BE2C (cell line): Measurements from ENCODE around the gene PTH2.
"Not testable (repeated sequence)": the region's sequence is repeated elsewhere in the genome, so short reads cannot be mapped to it uniquely, and the experiment has no call there.

Experiments
- DNase-seq: peaks from one replicate; pipeline ENCODE4 v3.0.0-alpha.2; 2020
- H3K27me3 ChIP-seq: fragments of 250-450 bp; sonication (Bioruptor Pico); 2 replicates; pipeline ENCODE4 v1.5.1; 2020; ENCODE audit warnings: mild to moderate bottlenecking
- H3K36me3 ChIP-seq: fragments of 250-450 bp; sonication (Bioruptor Pico); 2 replicates; pipeline ENCODE4 v1.5.1; 2020; ENCODE audit warnings: mild to moderate bottlenecking
- H3K4me1 ChIP-seq: fragments of 250-450 bp; sonication (Bioruptor Pico); 2 replicates; pipeline ENCODE4 v1.5.1; 2020
- H3K4me3 ChIP-seq: 2 replicates; pipeline ENCODE4 v1.5.1; 2011; ENCODE audit warnings: low read depth, low read length
- H3K9me3 ChIP-seq: fragments of 250-450 bp; sonication (Bioruptor Pico); 2 replicates; pipeline ENCODE4 v1.5.1; 2020
- CTCF ChIP-seq: IDR thresholded peaks from 2 replicates; pipeline ENCODE4 v1.5.1; 2012; ENCODE audit warnings: mild to moderate bottlenecking, low read depth, low read length

Gene PTH2

GRCh38 chr19:49468199-49468598, 45.0 kb upstream of the PTH2 start:
- Histone ChIP-seq H3K27me3 (no peaks in the 10 kb centered on the region), H3K36me3 (no peaks in the 10 kb centered on the region; the same call in 1 of the 2 replicates), H3K4me3 (no peak overlapping the region), H3K9me3 (no peaks in the 10 kb centered on the region), H3K4me1 (no peaks in the 10 kb centered on the region)
- DNase-seq, result no peak
- no peak for TF ChIP-seq CTCF

DNA sequence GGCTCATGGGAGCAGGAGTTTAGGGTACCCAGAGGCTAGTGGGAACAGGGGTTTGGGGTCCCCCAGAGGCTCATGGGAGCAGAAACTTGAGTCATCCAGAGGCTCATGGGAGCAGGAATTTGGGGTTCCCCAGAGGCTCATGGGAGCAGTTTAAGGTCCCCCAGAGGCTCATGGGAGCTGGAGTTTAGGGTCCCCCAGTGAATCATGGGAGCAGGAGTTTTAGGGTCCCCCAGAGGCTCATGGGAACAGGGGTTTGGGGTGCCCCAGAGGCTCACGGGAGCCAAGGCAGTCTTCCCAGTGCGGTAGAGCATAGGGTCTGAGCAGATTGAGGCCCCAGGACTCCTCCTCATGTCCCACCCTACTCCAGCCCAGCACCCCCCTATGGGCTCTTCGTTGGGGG, 42.1 kb upstream of the PTH2 start:
- H3K36me3 ChIP-seq, result peaks cover 3% of the 10 kb centered on the region; the same call in 1 of the 2 replicates
- H3K27me3 ChIP-seq, result no peaks in the 10 kb centered on the region
- H3K4me1 ChIP-seq, result no peaks in the 10 kb centered on the region
- H3K4me3 ChIP-seq, result no peak overlapping the region
- TF ChIP-seq CTCF, result no peak
- H3K9me3 ChIP-seq, result no peaks in the 10 kb centered on the region
- no peak for DNase-seq

DNA sequence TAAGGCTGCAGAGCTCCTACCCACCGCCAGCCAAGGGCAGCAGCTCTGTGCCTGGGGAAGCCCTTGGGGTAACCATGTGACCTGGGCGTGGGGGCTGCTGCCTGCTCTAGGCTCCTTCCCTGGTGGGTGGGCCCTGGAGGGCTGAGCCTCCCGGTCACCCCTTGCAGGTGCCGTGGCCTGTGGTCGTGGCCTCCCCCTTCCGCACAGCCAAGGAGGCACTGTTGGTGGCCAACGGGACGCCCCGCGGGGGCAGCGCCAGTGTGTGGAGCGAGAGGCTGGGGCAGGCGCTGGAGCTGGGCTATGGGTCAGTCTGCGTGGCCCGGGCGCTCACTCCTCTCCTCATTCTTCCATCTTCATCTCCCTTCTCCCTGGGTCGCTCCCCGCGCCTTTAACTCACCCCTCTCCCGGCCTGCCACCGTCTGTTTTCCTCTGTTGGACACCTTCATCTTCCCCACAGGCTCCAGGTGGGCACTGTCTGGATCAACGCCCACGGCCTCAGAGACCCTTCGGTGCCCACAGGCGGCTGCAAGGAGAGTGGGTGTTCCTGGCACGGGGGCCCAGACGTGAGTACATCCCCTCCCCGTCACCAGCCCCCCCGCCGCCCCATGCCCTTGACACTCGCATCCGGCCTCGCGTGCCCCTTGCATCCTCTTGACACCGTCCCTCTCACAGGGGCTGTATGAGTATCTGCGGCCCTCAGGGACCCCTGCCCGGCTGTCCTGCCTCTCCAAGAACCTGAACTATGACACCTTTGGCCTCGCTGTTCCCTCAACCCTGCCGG, 40.9 kb upstream of the PTH2 start:
- Histone ChIP-seq H3K4me1 (no peaks in the 10 kb centered on the region), H3K9me3 (no peaks in the 10 kb centered on the region), H3K4me3 (no peak overlapping the region), H3K27me3 (no peaks in the 10 kb centered on the region), H3K36me3 (peaks cover 3% of the 10 kb centered on the region; the same call in 1 of the 2 replicates)
- TF ChIP-seq CTCF, result no peak
- no peak for DNase-seq

DNA sequence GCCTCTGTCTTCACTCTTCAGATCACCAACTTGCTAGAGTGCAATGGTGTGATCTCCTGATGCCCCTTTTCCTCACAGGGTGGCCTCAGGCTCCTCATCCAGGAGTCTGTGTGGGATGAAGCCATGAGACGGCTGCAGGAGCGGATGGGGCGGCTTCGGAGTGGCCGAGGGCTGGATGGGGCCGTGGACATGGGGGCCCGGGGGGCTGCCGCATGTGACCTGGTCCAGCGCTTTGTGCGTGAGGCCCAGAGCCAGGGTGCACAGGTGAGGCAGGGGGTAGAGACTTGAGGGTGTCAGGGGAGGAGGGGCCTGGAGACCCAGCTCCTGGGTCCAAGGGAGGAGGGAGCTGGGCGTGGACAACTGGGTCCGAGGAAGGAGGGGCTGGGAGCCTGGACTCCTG, 39.3 kb upstream of the PTH2 start:
- H3K36me3 ChIP-seq, result 0 out of 2 replicates have a peak, but pooled peaks cover 3% of the 10 kb centered on the region
- no peak for DNase-seq
- H3K4me3 ChIP-seq, result no peak overlapping the region
- no peaks in the 10 kb centered on the region for H3K9me3 ChIP-seq
- H3K27me3 ChIP-seq, result no peaks in the 10 kb centered on the region
- no peaks in the 10 kb centered on the region for H3K4me1 ChIP-seq
- no peak for TF ChIP-seq CTCF

GRCh38 chr19:49461656-49462055, 38.4 kb upstream of the PTH2 start:
- Histone ChIP-seq H3K27me3 (no peaks in the 10 kb centered on the region), H3K36me3 (0 out of 2 replicates have a peak, but pooled peaks cover 3% of the 10 kb centered on the region), H3K9me3 (no peaks in the 10 kb centered on the region), H3K4me1 (no peaks in the 10 kb centered on the region), H3K4me3 (no peak overlapping the region)
- no peak for TF ChIP-seq CTCF
- no peak for DNase-seq

GRCh38 chr19:49461130-49461529, 37.9 kb upstream of the PTH2 start:
- H3K9me3 ChIP-seq, H3K27me3 ChIP-seq, DNase-seq, H3K4me3 ChIP-seq, H3K4me1 ChIP-seq, H3K36me3 ChIP-seq: not testable (repeated sequence)
